HG02798 (cell line): ENCODE results near the gene BPTF.
"Not testable (repeated sequence)": the region's sequence is repeated elsewhere in the genome, so short reads cannot be mapped to it uniquely, and the experiment has no call there.

Source experiments
- ATAC-seq: cut with Tn5 transposase; IDR thresholded peaks from one replicate; pipeline ENCODE4 v1.9.1; 2021; ENCODE audit warnings: mild to moderate bottlenecking; ENCODE audit not compliant: unreplicated experiment, poor library complexity

BPTF gene

DNA sequence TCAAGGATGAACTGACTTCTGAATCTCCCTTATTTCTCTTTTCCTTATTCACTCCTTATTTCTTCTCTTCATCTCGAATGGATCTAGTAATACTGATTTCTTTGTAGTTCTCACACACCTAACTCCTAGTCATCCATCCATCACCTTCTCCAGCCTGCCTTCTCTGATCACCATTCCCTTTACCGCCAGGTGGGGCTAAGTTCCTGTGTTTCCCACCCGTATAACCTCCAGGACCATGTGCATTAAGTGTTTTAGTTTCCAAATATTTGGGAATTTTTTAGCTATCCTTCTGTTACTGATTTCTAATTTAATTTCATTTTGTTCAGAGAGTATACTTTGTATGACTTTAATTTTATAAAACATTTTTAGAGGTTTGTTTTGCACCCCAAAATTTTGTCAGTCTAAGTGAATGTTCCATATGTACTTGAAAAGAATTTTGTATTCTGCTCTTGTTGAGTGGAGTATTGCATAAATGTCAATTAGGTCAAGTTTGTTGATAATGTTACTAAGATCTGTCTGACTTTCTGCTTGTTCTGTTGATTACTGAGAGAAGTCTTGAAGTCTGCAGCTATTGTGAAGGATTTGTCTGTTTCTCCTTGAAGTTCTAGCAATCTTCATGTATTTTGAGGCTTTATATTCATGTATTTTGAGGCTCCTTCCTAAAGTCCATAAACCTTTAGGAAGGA is 8.8 kb downstream of the BPTF start:
- no peak for ATAC-seq

DNA sequence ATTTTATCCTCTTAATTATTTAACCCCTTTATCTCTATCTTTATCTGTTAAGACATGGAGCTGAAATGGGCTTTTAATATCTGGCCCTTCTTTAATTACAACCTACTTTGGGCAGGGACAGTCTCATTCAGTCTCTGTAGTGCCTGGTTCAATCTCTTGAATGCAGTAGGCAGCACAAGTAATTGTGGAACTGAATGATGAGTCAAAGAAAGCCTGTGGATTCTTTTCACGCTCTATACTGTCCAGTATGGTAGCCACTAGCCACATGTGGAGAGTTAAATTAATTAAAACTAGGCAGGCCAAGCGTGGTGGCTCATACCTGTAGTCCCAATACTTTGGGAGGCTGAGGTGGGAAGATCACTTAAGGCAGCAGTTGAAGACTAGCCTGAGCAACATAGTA is 9.3 kb downstream of the BPTF start:
- no peak for ATAC-seq

DNA sequence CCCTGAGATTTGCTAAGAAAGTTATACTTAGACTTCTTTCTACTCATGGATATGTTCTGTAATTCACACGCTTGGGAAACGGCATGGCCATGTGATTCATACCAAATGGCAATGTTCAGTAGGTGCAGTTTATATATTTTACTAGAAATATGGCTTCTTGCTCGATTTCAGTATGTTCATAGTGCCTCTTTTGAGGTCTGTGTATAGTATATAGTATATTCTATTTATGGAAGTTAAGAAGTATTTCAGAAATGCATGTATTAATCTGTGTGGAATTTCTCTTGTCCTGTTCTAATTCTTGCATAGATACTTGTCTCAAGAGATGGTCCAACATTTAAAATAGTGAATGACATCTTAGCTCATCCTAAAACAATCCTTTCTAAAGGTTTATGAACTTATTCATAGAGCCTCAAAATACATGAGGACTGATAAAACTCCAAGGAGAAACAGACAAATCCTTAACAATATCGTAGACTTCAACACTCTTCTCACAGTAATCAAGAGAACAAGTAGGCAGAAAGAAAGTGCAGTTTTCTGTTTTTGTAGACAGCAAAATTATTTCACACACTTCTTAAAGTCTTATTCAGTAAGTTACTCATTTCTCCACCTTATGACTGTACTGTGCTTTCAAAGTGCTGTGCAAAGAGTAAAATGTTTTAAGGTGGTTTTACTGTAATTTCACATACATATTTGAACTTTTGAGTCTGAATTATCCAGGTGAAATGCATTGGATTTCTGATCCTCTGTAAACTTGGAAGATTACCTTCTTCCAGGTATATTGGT is 11.1 kb downstream of the BPTF start:
- ATAC-seq, result no peak

DNA sequence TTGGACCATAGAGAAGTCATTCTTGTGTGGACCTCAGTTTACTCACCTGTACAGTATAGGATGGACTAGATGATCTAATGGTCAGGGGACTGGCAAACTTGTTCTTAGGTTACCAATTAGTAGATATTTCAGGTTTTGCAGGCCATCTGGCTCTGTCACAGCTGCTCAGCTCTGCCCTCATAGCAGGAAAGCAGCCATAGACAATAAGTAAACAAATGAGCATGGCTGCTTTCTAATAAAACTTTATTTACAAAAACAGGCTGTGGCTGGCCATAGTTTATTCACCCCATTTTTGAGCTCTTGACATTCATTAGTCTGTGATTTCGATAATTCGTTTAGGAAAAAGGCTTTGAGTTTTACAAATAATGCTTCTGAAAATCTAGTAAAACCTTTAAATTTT is 12.7 kb downstream of the BPTF start:
- ATAC-seq, result no peak

DNA sequence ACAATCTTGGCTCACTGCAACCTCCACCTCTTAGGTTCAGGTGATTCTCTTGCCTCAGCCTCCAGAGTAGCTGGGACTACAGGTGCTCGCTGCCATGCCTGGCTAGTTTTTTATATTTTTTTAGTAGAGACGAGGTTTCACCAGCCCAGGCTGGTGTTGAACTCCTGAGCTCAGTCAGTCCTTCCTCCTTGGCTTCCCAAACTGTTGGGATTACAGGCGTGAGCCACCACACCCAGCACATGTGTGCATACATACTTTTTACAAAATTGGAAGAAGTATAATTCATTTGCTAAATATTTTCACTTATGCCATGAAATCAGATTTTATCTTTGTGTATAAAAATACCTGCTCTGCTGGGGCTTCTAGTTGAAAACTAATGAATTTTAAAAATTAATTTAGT is 13.2 kb downstream of the BPTF start:
- no peak for ATAC-seq

DNA sequence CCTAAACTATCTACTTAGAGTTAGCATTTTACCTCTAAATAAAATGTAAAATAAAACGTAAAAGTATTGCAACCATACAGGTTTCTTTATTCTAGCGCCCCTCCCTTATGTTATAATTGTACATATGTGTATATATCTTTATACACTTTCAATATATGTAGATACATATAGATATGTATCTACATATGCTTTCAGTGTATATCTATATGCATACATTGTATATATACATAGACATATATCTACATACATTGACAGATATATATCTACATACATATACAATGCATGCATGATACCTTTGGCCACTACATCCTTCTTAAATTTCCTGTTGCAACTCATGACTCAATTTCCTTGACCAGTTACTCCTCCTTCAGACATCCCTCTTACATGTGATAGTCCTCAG is 16.7 kb downstream of the BPTF start:
- ATAC-seq, result no peak

DNA sequence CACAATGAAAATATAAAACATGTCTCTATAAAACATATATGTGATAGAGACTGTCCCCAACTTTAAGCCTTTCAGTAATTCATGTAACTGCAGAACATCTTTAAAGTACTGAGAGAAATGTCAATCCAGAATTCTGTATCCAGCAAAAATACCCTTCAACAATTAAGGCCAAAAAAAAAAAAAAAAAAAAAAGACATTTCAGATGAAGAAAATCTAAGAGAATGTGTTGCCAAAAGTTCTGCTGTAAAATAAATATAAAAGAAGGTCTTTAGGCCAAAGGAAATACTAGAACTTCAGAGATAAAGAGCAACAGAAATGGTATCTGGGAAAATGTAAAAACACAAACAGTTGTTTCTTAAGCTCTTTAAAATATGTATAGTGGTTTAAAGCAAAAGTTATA is 17.3 kb downstream of the BPTF start:
- no peak for ATAC-seq

DNA sequence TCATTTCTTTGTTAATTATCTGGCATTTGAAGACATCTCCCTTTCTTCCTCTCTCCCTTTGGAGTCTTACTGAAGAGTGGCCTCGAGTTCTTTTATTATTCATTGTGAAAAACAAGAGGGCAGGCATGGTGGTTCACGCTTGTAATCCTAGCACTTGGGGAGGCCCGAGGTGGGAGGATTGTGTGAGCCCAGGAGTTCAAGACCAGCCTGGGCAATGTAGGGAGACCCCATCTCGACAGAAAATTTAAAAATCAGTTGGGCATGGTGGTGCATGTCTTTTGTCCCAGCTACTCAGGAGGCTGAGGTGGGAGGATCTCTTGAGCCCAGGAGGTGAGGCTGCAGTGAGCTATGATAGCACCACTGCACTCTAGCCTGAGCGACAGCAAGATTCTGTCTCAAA is 20.1 kb downstream of the BPTF start:
- no peak for ATAC-seq

DNA sequence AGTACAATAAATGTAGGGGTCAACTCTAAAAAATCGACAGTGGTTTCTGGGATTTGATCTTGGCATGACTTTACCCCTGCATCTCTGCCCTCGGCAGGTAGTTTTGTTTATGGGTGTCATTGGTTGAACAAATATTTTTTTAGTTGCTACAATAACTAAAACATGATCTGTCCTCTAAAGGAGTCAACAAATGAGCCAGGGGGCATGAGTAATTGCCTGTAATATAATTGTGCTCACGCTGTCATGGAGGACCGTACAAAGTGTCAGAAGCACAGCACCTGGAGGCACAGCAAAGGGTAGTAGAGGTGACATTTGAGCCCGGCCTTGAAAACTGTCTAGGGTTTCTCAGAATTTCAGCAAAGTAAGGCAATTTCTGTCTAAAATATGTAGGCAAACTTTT is 22.9 kb downstream of the BPTF start:
- not testable (repeated sequence) for ATAC-seq

DNA sequence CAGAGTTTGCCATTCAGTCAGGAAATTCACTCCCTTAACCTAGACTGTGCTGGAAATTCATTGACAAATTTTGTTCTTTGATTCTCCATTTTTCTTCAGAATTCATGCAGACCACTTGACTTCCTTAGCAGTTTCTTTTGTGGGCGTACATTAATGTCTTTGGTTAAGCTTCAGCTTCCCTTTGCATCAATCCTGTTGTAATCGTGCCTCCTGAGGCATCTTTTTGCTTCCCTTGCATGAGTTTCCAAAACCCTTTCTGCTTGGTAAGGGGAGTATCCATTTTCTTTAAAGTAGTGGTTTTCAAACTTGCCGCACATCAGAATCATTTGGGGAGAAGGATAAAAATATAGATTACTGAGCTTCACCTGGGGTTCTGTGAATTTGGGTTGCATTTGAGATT is 23.5 kb downstream of the BPTF start:
- not testable (repeated sequence) for ATAC-seq

DNA sequence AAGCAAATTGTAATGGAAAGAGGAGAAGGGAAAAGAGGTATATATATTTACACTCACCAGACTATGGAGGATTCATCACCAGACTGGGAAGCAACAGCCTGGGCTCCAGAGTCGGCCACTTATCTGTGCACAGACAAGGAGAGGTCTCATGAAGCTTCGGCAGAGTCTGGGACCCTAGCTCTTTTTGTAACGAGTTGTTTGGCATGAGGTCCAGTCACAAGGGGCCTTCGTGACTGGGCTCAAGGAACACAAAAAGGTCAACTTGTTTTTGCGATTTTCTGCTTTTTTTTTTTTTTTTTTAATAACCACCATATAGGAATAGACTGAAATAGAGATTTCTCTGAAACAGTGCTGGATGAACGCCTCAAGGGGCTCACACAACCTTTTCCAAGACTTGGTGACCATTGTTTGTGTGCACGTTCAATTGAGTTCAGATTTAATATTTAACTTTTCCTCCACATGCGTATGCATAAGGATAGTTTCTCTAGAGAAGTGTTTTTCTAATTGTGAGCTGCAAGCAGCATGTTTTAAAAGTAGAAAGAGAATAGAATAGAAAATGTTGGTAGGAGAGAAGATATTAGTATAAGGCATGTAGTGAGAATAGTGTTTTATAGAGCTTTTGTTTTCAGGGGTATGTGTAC is 25.8 kb downstream of the BPTF start:
- ATAC-seq, result no peak

DNA sequence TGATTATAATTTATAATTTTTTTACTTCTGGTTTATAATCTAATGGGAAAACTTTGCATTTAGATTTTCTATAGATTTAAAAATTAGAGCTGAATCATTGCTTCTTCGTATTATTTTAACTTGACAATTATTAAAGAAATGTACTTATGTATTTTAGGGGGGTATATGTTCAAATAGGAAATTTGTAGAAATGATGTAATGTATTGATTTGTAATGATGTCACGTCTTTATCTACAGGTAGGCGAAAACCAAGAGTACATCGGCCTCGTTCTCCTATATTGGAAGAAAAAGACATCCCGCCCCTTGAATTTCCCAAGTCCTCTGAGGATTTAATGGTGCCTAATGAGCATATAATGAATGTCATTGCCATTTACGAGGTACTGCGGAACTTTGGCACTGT is 28.4 kb downstream of the BPTF start:
- no peak for ATAC-seq

DNA sequence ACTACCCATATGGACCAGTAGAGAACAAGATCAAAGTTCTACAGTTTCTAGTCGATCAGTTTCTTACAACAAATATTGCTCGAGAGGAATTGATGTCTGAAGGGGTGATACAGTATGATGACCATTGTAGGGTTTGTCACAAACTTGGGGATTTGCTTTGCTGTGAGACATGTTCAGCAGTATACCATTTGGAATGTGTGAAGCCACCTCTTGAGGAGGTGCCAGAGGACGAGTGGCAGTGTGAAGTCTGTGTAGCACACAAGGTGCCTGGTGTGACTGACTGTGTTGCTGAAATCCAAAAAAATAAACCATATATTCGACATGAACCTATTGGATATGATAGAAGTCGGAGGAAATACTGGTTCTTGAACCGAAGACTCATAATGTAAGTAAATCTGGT is 29.1 kb downstream of the BPTF start:
- no peak for ATAC-seq

DNA sequence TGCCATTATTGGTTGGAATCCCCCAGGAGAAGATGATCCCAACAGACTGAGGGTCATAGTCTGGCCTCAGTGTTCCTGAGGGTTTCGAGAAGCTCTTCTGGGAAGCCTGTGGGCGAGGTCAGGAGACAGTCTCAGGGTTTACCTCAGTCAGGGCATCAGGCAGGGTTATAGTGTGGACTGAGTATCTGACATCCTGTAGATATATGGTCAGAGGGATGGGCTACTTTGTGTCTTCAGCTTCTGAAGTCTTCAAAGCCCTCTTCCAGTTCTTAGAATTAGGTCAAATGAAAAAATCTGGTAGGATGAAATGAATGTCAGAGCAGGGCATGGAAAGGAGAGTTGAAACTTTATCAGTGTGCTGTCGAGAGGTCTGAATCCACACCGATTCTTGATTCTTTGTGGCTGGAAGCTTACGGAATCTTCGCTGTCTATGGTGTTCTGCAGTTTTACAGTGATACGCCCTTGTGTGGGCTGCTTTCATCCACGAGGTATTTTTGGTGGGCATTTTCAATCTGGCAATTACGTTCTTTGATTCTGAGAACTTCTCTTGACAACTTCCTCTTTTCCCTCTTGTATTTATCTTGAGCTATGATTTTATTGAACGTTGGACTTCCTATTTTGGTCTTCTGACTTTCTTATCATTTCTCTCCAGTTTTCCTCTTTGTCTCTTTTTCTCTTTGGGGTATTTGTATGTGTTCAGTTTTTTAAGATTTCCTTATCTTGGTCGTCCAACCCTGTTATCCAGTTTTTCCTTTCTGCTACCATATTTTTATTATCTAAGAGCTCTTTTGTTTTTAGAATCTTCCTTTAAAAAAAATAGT is 30.4 kb downstream of the BPTF start:
- no peak for ATAC-seq

DNA sequence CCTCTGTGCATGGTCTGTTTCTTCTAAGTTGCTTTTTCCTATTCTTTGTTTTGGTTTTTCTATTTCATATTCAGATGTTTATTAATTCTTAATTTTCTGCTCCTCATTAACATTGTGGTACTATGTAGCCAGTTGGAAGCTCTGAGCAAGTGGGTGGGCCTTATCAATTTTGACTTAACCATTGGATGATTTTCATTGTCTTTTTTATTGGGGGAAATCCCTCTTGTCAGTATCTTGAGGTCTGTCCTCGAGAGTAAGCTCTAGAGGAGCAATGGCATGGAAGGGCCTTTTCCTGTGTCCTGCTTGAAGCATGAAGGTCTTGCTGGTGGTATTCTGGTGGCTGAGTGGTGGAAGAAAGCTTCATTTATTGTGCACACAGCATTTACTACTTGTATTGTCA is 31.1 kb downstream of the BPTF start:
- ATAC-seq, result not testable (repeated sequence)

DNA sequence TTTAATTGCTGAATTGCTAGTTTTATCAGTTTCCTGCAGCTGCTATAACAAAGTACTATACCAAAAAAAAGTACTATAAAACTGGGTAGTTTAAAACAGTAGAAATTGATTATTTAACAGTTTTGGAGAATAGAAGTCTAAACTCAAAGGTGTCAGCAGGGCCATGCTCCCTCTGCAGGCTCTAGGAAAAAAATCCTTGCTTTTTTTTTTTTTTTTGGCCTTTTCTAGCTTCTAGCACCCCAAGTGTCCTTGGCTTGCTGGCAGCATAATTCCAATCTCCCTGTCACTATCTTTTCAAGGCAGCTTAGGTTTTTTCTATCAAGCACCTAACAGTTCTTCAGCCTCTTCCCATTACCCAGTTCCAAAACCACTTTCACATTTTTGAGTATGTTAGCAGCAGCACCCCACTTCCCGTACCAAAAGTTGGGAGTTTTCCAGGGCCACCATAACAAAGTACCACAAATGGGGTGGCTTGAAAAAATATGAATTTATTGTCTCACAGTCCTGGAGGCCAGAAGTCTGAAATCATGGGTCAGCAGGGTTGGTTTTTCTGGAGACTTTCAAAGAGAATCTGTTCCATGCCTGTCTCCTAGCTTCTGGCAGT is 37.4 kb downstream of the BPTF start:
- no peak for ATAC-seq

DNA sequence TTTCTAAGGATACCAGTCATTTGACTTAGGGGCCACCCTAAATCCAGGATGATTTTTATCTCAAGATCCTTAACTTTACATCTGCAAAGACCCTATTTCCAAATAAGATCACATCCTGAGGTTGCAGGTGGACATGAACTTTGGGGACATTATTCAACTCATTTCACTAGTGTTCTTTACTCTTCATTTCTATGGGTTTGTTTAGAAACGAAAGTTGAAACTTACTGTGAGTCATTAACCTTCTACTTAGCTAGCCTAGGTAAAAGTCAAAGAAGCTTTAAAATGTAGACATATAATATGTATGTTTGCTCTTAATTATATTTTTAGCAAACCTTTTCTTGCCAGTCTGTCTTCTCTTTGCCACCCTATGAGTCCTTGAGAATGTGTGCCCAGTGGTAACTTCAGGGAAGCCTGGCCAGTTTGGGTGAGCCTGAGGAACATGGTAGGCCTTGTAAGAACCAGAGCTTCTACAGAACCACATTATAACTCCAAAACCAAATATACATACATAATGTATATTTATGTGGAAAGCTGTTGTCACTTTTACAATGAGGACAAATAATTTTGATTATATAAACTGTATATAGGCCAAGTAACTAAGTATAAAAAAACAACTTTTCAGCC is 38.4 kb downstream of the BPTF start:
- no peak for ATAC-seq

DNA sequence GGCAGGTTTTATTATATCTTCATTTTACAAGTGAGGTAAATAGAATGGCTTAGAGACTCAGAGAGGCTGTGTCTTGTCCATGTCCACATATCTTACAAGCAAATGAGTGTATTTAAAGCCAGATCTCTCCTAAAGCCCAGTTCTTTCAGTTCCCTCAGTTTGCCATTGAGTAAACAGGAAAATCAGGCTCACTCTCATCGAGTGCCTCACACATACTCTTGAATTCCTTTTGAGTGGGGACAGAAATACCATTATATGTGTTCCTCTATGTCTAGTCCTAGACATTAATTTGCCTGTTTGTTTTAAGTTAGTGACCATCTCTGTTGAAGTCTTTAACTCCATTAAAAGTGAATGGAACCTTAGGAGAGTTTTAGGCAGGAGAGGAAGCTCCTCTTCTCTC is 40.1 kb downstream of the BPTF start:
- no peak for ATAC-seq

DNA sequence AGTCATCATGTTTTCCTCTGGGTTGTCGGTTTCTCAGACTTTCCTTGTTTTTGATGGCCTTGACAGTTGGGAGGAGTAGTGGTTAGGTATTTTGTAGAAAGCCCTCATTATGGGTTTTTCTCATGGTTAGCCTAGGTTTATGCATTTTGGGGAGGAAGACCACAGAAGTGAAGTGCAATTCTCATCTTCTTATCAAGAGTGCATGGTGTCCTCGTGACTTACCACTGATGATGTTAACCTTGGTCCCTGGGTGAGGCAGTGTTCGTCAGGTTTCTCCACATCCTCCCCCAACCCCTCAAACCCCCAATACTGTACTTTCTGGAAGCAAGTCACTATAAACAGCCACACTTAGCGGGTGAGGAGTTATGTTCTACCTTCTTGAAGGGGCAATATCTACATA is 42.3 kb downstream of the BPTF start:
- ATAC-seq, result no peak

DNA sequence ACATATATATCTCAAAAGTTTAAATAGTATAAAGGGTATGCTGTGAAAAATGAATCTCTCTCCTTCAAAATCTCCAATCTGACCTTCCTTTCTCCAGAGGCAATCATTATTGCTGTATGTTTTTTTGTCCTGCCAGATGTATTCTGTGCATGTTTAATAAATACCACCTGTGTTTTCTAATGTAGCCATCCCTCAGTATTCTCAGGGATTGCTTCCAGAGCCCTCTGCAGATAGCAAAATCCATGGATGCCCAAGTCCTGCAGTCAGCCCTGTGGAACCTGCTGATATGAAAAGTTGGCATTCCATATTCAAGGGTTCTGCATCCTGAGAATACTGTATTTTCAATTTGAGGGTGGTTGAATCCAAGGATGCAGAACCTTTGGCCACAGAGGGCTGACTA is 42.9 kb downstream of the BPTF start:
- no peak for ATAC-seq
